Activated T-cell treated with anti-CD3 and anti-CD28 coated beads, Interleukin-2, amount 50 U/mL, for 1 hour (primary cell): ENCODE results near the gene CCDC159.
A peak's percentile ranks its signal among the peaks of the same experiment; 100 is the strongest.
"Not testable (repeated sequence)": the region's sequence is repeated elsewhere in the genome, so short reads cannot be mapped to it uniquely, and the experiment has no call there.

Source experiments
- DNase-seq: peaks from one replicate; pipeline ENCODE4 v3.0.0-alpha.2; 2020

CCDC159 gene

DNA sequence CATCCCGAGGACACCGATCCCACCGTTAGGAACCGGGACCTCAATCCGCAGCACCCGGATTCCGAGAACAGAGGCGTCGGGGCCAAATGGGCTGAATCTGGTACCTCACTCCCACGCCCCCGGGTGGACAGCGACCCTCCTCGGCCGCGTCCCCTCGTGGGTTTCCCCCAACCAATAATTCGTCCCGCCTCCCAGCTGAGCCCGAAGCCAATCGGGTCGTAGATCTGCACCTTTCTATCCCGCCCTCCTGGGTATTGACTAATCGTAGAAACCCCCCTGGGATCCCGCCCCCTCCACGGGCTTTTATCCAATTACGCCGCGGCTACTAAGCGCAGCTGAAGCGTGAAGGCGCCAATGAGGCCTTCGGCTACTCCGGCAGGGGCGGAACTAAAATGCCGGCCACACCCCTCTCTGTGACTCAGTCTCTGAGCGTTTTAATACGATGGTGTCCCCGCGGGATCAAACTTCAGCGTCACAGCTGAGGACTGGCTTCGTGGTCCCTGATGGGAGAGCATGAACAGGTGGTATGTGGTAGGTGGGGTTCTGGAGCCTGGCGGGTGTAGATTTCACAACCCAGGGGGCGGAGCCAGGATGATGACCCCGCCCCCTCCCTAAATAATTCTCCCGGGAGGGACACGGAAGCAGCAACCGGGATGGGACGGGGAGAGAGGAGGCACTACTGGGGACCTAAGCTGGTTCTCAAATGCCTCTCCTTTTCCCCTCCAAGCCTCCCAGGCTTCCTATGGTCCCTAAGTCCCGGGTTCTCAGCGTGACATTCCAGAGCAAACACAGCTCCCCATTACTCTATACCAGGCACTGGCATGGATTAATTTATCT is at the start of gene CCDC159, which contains the start of gene TMEM205:
Gene CCDC159, plus strand, starts transcription at position 416 of the 837 bp plus-strand sequence. Its CDS starts 88 bp downstream, at position 504.
Gene TMEM205, minus strand, starts transcription at position 165 of the 837 bp plus-strand sequence. CDS start 649 bp downstream, outside the sequence.
- DNase-seq, result peak; percentile 97

DNA sequence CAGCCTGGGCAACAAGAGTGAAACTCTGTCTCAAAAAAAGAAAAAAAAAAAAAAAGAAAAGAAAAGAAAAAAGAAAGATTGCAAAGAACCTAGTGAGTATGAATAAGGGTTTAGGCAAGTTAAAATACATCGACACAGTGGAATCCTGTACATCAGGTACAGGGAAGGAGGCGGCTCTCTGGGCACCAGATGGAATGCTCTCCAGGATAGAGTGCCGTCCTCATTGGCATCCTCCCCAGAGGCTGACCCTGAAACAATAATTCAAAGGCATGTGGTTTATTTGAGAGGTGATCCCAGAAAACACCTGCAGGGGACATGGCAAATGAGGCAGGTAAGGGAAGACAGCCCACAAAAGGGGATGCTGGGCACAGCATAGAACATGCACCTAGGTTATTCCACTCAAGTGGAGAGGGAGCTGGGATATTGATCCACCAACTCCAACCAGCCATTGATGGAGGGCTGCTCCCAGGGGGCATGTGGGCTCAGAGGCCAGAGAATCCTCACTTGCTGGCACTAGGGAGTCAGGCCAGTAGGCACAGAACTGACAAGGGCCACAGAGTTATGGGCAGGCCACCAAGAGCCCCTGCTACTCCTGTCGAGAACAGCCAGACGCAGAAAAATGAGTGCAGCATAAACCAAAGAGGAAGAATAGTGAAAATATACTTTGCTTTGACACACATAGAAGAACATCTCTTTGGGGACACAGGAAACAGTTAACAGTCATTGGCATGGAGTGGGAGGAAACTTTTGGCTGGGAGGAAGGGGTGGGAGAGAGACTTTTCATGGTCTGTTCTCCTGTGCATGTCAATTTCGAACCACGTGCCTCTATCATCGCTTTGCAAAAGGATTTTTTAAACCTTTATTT is 46.1 kb upstream of the CCDC159 start:
- DNase-seq, result no peak

- no peak for DNase-seq
Measured at GRCh38 chr19:11300811-11301120, 45.6 kb upstream of the CCDC159 start.

GRCh38 chr19:11304936-11305335 is 41.4 kb upstream of the CCDC159 start:
- DNase-seq, result no peak

DNA sequence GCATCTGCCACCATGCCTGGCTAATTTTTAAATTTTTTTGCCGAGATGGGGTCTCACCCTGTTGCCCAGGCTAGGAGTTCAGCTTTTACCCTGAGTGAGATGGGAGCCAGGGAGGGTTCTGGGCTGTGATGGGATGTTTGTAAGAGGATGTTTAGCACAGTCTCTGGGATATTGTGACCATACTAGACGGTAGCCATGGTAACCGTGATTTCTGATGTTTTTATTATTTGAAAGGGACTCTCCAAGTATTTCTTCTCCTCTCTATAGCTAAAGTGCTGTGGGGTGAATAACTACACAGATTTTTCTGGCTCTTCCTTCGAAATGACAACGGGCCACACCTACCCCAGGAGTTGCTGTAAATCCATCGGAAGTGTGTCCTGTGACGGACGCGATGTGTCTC is 40.0 kb upstream of the CCDC159 start:
- DNase-seq, result no peak

GRCh38 chr19:11320278-11320995 is 25.9 kb upstream of the CCDC159 start:
- not testable (repeated sequence) for DNase-seq

GRCh38 chr19:11321191-11322126 is 24.9 kb upstream of the CCDC159 start:
- DNase-seq, result no peak

- no peak for DNase-seq
Measured at GRCh38 chr19:11322269-11323024, 23.9 kb upstream of the CCDC159 start.

DNA sequence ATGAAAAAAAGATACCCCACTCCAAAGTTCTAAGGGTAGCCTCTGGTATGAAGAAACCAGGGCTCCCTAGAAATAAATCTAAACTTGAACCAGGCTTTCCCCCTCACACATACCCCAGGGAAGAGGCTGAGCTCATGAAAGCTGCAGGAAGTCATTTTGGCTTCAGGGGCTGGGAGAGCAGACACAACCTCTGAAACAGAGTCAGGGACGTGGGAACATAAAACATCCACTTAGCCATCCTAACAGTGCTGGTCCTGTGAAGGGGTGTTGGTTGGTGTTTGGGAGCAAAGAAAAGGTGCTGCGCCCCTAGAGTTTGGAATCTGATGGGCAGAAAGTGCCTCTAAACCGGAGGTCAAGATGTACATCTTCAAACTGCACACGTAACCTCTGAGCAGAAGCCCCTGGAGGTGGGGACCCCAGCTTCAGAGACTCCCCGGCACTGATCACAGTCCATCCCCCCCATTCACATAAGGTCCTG is 22.7 kb upstream of the CCDC159 start:
- DNase-seq, result no peak

GRCh38 chr19:11324079-11324661 is 22.1 kb upstream of the CCDC159 start:
- no peak for DNase-seq

GRCh38 chr19:11324748-11325389 is 21.4 kb upstream of the CCDC159 start:
- DNase-seq, result no peak

DNA sequence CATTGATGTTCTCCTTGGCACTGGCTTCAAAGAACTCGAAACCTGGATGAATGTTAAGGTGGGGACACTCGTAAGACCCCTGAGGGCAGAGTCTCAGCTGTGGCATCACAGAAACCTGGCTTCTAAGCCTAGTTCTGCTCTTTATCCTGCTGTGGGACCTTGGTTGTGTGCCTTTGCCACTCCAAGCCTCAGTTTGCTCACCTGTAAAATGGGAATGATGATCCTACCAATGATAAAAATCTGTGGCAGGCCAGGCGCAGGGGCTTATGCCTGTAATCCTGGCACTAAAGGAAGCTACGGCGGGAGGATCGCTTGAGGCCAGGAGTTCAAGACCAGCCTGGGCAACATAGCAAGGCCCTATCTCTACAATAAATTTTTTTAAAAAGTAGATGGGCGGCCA is 20.8 kb upstream of the CCDC159 start:
- no peak for DNase-seq

DNA sequence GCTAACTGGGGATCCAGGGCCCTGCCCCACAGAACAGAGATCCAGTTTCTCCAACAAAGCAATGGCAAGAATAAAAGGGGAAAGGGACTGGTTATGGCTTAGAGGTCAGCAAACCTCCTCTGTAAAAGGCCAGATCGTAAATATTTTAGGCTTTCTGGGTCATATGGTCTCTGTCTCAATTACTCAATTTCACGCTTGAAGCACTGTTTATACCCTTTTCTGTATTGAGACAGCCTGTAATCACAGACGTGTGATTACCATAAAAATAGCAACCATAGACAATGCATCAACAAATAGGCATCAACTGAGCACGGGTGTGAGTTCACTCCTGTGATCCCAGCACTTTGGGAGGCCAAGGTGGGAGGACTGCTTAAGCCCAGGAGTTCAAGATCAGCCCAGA is 16.2 kb upstream of the CCDC159 start:
- DNase-seq, result no peak

DNA sequence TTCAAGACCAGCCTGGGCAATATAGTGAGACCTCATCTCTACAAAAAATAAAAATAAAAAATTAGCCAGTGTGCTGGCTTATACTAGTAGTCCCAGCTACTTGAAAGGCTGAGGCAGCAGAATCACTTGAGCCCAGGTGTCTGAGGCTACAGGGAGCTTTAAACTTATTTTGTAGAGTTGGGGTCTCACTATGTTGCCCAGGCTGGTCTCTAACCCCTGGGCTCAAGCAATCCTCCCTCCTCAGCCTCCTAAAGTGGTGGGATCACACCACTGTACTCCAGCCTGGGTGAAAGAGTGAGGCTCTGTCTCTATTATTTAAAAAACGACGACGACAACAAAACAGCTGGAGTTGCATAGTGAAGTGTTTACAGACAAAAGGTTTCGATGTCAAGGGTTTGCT is 14.8 kb upstream of the CCDC159 start:
- no peak for DNase-seq

GRCh38 chr19:11332822-11333221 is 13.5 kb upstream of the CCDC159 start:
- DNase-seq, result no peak

- not testable (repeated sequence) for DNase-seq
Measured at GRCh38 chr19:11333838-11334237, 12.5 kb upstream of the CCDC159 start.

- DNase-seq, result no peak
Measured at GRCh38 chr19:11335449-11336146, 10.7 kb upstream of the CCDC159 start.

DNA sequence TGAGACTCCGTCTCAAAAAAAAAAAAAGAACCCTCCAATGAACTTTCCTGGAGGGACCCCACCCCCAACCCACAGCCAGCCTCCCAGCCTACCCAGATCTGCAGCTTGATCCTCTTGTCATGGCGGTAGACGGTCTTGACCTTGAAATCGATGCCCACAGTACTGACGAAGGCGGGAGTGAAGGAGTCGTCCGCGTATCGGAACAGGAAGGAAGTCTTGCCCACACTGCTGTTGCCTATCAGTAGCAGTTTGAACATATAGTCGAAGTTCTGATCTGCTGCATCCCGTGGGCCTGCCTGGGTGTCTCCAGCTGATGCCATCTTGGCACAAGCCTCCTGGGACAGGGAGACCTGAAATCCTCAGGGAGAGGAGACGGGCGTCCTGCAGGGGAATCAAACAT is 9.2 kb upstream of the CCDC159 start:
- no peak for DNase-seq

DNA sequence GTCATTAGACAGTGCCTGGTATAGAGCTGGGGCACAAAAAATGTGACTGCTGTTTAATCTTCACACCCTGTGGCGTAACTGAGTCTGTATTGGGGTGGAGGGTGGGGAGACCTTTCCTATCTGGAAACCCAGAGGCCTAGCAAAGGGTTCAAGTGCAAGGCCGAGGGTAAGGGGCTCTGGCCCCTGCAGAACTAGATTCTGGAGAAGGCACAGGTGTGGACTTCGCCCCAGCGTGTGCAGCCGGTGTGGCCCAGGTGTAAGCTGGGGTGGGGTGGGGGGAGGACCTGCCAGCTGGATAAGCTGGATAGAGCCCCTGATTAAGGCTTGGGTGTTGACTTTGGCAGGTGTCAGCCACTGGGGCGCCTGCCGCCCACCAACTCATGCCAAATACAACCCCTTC is 8.2 kb upstream of the CCDC159 start:
- DNase-seq, result no peak
